DOHH2 (cell line): ENCODE results near the gene ZBTB47.

Experiments used
- H3F3A ChIP-seq: fragments of 200-600 bp; sonication (generic), shearing (Covaris generic); 2 replicates; pipeline ENCODE4 v1.6.0; 2016; ENCODE audit warnings: antibody characterized with exemption, mild to moderate bottlenecking; ENCODE audit not compliant: control insufficient read depth, insufficient read depth
- H3K27ac ChIP-seq: fragments of 200-600 bp; sonication (generic); 2 replicates; pipeline ENCODE4 v1.5.1; 2014; ENCODE audit warnings: low read depth, mild to moderate bottlenecking, low read length, moderate library complexity
- H3K27me3 ChIP-seq: fragments of 200-600 bp; sonication (generic); 2 replicates; pipeline ENCODE4 v1.6.1; 2014; ENCODE audit warnings: mild to moderate bottlenecking, low read length, mixed read lengths; ENCODE audit not compliant: control insufficient read depth
- H3K36me3 ChIP-seq: fragments of 200-600 bp; sonication (generic); 2 replicates; pipeline ENCODE4 v1.6.1; 2014; ENCODE audit warnings: mild to moderate bottlenecking, low read length, moderate library complexity, mixed read lengths; ENCODE audit not compliant: control insufficient read depth
- H3K4me1 ChIP-seq: fragments of 200-600 bp; sonication (generic); 2 replicates; pipeline ENCODE4 v1.6.1; 2014; ENCODE audit warnings: mild to moderate bottlenecking, low read length, mixed read lengths; ENCODE audit not compliant: control insufficient read depth
- H3K4me2 ChIP-seq: fragments of 200-600 bp; sonication (generic); 2 replicates; pipeline ENCODE4 v1.6.0; 2014; ENCODE audit warnings: mild to moderate bottlenecking, low read length, moderate library complexity
- H3K4me3 ChIP-seq: fragments of 200-600 bp; sonication (generic); 2 replicates; pipeline ENCODE4 v1.5.1; 2014; ENCODE audit warnings: mild to moderate bottlenecking, low read length, mixed read lengths
- H3K79me2 ChIP-seq: fragments of 200-600 bp; sonication (generic); 2 replicates; pipeline ENCODE4 v1.6.1; 2014; ENCODE audit warnings: mild to moderate bottlenecking, low read length, mixed read lengths; ENCODE audit not compliant: control insufficient read depth
- H3K9me2 ChIP-seq: fragments of 200-600 bp; sonication (generic); replicated peaks from 2 replicates; pipeline ENCODE4 v1.6.1; 2014; ENCODE audit warnings: mild to moderate bottlenecking, low read length, mixed read lengths; ENCODE audit not compliant: control insufficient read depth
- H3K9me3 ChIP-seq: fragments of 200-600 bp; sonication (generic); 2 replicates; pipeline ENCODE4 v1.6.1; 2014; ENCODE audit warnings: antibody characterized with exemption, low read length, mixed read lengths; ENCODE audit not compliant: control insufficient read depth, insufficient read depth
- H4K20me1 ChIP-seq: fragments of 200-600 bp; sonication (generic); 2 replicates; pipeline ENCODE4 v1.6.0; 2014; ENCODE audit warnings: low read depth, mild to moderate bottlenecking, antibody characterized with exemption, low read length, moderate library complexity; ENCODE audit not compliant: control insufficient read depth, insufficient read depth
- CTCF ChIP-seq: fragments of 200-600 bp; sonication (generic); IDR thresholded peaks from one replicate; pipeline ENCODE4 v1.5.1; 2014; ENCODE audit warnings: antibody characterized with exemption, mild to moderate bottlenecking, low read depth, low read length; ENCODE audit not compliant: poor library complexity, severe bottlenecking
- EZH2phosphoT487 ChIP-seq: fragments of 200-600 bp; sonication (generic); IDR thresholded peaks from 2 replicates; pipeline ENCODE4 v1.6.1; 2017; ENCODE audit warnings: borderline replicate concordance, mild to moderate bottlenecking, antibody characterized with exemption, low read length, moderate library complexity, mixed read lengths

Gene ZBTB47

GRCh38 chr3:42651248-42652091 is 2.0 kb upstream of the ZBTB47 start:
- no peaks in the 10 kb centered on the region for H4K20me1 ChIP-seq
- no peak overlapping the region for H3K27ac ChIP-seq

GRCh38 chr3:42652251-42652610 is 1.3 kb upstream of the ZBTB47 start:
- peaks cover 13% of the 10 kb centered on the region for H3K4me1 ChIP-seq
- no peaks in the 10 kb centered on the region for H4K20me1 ChIP-seq
- H3K9me3 ChIP-seq = no peaks in the 10 kb centered on the region
- no peak overlapping the region for H3K27ac ChIP-seq
- H3K36me3 ChIP-seq = peaks cover 16% of the 10 kb centered on the region
- H3K4me2 ChIP-seq = no peak overlapping the region
- H3K79me2 ChIP-seq = no peaks in the 10 kb centered on the region
- H3K9me2 ChIP-seq = no peaks in the 10 kb centered on the region
- H3F3A ChIP-seq = peaks cover 4% of the 10 kb centered on the region
- TF ChIP-seq CTCF (no peak), EZH2phosphoT487 (no peak)
- no peak overlapping the region for H3K4me3 ChIP-seq
- H3K27me3 ChIP-seq = peaks cover 15% of the 10 kb centered on the region

More at GRCh38 chr3:42651248-42652091, 2.0 kb upstream of the ZBTB47 start:
- H3K4me1 ChIP-seq = peaks cover 13% of the 10 kb centered on the region
- TF ChIP-seq CTCF = no peak
- no peak for TF ChIP-seq EZH2phosphoT487
- H3K4me3 ChIP-seq = no peak overlapping the region
- H3K79me2 ChIP-seq = no peaks in the 10 kb centered on the region
- H3K4me2 ChIP-seq = no peak overlapping the region
- H3F3A ChIP-seq = peaks cover 6% of the 10 kb centered on the region
- H3K9me2 ChIP-seq = no peaks in the 10 kb centered on the region
- peaks cover 23% of the 10 kb centered on the region for H3K36me3 ChIP-seq
- peaks cover 15% of the 10 kb centered on the region for H3K27me3 ChIP-seq
- no peaks in the 10 kb centered on the region for H3K9me3 ChIP-seq

- no peak overlapping the region for H3K27ac ChIP-seq
- H3K27me3 ChIP-seq = peaks cover 15% of the 10 kb centered on the region
- no peak for TF ChIP-seq EZH2phosphoT487
- TF ChIP-seq CTCF = no peak
- no peaks in the 10 kb centered on the region for H3K9me2 ChIP-seq
- 0 out of 2 replicates have a peak overlapping the region, but pooled peaks have one; percentile 46 for H3K4me2 ChIP-seq
- no peaks in the 10 kb centered on the region for H4K20me1 ChIP-seq
- no peaks in the 10 kb centered on the region for H3K9me3 ChIP-seq
- H3K4me1 ChIP-seq = peaks cover 13% of the 10 kb centered on the region
- H3K36me3 ChIP-seq = peaks cover 11% of the 10 kb centered on the region
- no peak overlapping the region for H3K4me3 ChIP-seq
- H3F3A ChIP-seq = peaks cover 4% of the 10 kb centered on the region
- no peaks in the 10 kb centered on the region for H3K79me2 ChIP-seq
These were observed 740 bp upstream of the ZBTB47 start for GRCh38 chr3:42652611-42653302.
